HL-60 (cell line): ENCODE results near the gene TNFAIP8L2.
A peak's percentile ranks its signal among the peaks of the same experiment; 100 is the strongest.

Source experiments
- DNase-seq, 2 experiments: peaks; one replicate each; pipeline ENCODE4 v3.0.0-alpha.2; 2010 to 2020; ENCODE audit warnings: low read depth in 1 of 2, low spot score in 1 of 2
- H3K27ac ChIP-seq: fragments of 250-450 bp; sonication (Bioruptor Pico); replicated peaks from 2 replicates; pipeline ENCODE4 v1.5.1; 2020; ENCODE audit warnings: mild to moderate bottlenecking, moderate library complexity
- H3K27me3 ChIP-seq: fragments of 250-450 bp; sonication (Bioruptor Pico); 2 replicates; pipeline ENCODE4 v1.5.1; 2021; ENCODE audit warnings: mild to moderate bottlenecking, moderate library complexity; ENCODE audit not compliant: insufficient read depth, poor library complexity, severe bottlenecking
- H3K4me3 ChIP-seq: replicated peaks from 2 replicates; pipeline ENCODE4 v1.5.1; 2011; ENCODE audit warnings: mild to moderate bottlenecking, control low read depth, low read length; ENCODE audit not compliant: insufficient read depth
- GABPA ChIP-seq: IDR thresholded peaks from 2 replicates; pipeline ENCODE4 v1.6.1; 2012; ENCODE audit warnings: low read depth
- POLR2AphosphoS5 ChIP-seq: IDR thresholded peaks from 2 replicates; pipeline ENCODE4 v1.6.1; 2012; ENCODE audit warnings: low read depth
- SPI1 ChIP-seq: IDR thresholded peaks from 2 replicates; pipeline ENCODE4 v1.6.1; 2012; ENCODE audit warnings: low read depth, mild to moderate bottlenecking, borderline replicate concordance
- TF ChIP-seq, protein P1 (sequence below): IDR thresholded peaks from 2 replicates; pipeline ENCODE4 v1.6.1; 2012; ENCODE audit warnings: low read depth; ENCODE audit not compliant: insufficient replicate concordance
- TF ChIP-seq, protein P2 (sequence below): IDR thresholded peaks from one replicate; pipeline ENCODE4 v1.5.1; 2011; ENCODE audit warnings: low read length, control low read depth, inconsistent platforms; ENCODE audit not compliant: insufficient read depth

Gene TNFAIP8L2

DNA sequence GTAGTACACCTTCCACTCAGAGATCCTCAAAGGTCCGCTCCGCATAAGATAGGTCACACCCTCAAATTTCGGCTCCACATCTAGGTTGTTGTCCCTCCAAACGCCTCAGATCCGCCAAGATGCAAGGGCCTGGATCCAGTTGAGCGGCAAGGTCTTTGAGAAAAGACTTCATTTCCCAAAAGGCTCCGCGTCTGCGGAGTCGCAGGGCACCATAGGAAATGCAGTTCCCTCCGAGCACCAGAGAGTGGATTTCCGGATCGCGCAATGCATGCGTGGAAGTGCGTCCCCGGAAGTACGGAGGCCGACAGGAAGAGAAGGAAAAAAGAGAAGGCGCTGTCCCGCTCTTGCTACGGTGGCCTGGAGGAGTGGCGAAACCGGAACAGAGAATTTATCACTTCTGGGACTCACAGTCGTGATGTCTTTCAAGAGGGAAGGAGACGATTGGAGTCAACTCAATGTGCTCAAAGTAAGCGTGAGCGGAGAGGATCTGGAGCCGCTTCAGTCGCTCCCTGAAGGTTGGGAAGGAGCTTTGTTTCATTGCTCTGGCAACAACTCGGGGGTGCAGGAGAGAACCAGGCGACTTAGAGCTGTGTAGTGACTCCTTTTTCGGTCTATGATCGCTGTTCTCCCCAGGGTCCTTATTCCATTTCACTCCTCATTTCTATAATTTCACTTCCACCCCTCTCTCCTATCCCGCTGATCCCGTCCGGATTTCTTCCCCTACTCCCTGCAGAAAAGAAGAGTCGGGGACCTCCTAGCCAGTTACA lies 9.5 kb downstream of the TNFAIP8L2 start, which contains the start of the genes LYSMD1 and SCNM1:
LYSMD1 (minus strand) TSS at position 165 of the 767 bp plus-strand sequence. CDS start 644 bp downstream, outside the sequence.
SCNM1 (plus strand) TSS at position 407 of the 767 bp plus-strand sequence; CDS start at position 416, 9 bp downstream.
- DNase-seq = peak; percentile 99
- TF ChIP-seq, protein P1, sequence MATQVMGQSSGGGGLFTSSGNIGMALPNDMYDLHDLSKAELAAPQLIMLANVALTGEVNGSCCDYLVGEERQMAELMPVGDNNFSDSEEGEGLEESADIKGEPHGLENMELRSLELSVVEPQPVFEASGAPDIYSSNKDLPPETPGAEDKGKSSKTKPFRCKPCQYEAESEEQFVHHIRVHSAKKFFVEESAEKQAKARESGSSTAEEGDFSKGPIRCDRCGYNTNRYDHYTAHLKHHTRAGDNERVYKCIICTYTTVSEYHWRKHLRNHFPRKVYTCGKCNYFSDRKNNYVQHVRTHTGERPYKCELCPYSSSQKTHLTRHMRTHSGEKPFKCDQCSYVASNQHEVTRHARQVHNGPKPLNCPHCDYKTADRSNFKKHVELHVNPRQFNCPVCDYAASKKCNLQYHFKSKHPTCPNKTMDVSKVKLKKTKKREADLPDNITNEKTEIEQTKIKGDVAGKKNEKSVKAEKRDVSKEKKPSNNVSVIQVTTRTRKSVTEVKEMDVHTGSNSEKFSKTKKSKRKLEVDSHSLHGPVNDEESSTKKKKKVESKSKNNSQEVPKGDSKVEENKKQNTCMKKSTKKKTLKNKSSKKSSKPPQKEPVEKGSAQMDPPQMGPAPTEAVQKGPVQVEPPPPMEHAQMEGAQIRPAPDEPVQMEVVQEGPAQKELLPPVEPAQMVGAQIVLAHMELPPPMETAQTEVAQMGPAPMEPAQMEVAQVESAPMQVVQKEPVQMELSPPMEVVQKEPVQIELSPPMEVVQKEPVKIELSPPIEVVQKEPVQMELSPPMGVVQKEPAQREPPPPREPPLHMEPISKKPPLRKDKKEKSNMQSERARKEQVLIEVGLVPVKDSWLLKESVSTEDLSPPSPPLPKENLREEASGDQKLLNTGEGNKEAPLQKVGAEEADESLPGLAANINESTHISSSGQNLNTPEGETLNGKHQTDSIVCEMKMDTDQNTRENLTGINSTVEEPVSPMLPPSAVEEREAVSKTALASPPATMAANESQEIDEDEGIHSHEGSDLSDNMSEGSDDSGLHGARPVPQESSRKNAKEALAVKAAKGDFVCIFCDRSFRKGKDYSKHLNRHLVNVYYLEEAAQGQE = peak; percentile 53
- TF ChIP-seq, protein P2, sequence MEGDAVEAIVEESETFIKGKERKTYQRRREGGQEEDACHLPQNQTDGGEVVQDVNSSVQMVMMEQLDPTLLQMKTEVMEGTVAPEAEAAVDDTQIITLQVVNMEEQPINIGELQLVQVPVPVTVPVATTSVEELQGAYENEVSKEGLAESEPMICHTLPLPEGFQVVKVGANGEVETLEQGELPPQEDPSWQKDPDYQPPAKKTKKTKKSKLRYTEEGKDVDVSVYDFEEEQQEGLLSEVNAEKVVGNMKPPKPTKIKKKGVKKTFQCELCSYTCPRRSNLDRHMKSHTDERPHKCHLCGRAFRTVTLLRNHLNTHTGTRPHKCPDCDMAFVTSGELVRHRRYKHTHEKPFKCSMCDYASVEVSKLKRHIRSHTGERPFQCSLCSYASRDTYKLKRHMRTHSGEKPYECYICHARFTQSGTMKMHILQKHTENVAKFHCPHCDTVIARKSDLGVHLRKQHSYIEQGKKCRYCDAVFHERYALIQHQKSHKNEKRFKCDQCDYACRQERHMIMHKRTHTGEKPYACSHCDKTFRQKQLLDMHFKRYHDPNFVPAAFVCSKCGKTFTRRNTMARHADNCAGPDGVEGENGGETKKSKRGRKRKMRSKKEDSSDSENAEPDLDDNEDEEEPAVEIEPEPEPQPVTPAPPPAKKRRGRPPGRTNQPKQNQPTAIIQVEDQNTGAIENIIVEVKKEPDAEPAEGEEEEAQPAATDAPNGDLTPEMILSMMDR = no peak
- TF ChIP-seq SPI1 (peak; percentile 88), GABPA (peak; percentile 90), POLR2AphosphoS5 (peak; percentile 86)
- Histone ChIP-seq H3K27ac (peak within 1 kb of the TSS; percentile 66), H3K4me3 (peak within 1 kb of the TSS; percentile 75), H3K27me3 (no peaks in the 10 kb centered on the region)

GRCh38 chr1:151166505-151166956 lies 10.1 kb downstream of the TNFAIP8L2 start:
- DNase-seq = no peak
- TF ChIP-seq, protein P1 = no peak
- TF ChIP-seq GABPA (no peak), POLR2AphosphoS5 (no peak), SPI1 (no peak)
- TF ChIP-seq, protein P2 = no peak
- peak overlapping the region; percentile 75 for H3K4me3 ChIP-seq
- H3K27me3 ChIP-seq = no peaks in the 10 kb centered on the region
- H3K27ac ChIP-seq = peak overlapping the region; percentile 66

DNA sequence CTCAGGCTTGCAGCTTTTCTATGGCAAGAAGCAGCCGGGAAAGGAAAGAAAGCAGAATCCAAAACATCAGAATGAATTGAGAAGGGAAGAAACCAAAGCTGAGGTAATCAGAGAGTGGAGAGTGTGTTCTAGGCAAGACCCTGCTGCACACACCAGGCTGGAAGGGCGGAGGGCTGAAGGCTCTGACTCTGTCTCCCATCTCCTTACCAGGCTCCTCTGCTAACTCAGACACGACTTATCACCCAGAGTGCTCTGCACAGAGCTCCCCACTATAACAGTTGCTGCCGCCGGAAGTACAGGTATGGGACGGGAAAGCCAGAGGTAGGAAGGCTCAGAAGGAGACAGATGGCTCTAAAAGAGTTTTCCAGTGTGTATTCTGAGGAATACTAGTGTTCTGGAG lies 10.7 kb downstream of the TNFAIP8L2 start:
- Histone ChIP-seq H3K27me3 (no peaks in the 10 kb centered on the region), H3K27ac (no peak overlapping the region; the same call in 1 of the 2 replicates), H3K4me3 (peak overlapping the region; percentile 75)
- TF ChIP-seq, protein P2 = no peak
- TF ChIP-seq POLR2AphosphoS5 (no peak), SPI1 (no peak)
- no peak for DNase-seq
